Measurements from ENCODE around the gene STEAP4.

STEAP4 gene

DNA sequence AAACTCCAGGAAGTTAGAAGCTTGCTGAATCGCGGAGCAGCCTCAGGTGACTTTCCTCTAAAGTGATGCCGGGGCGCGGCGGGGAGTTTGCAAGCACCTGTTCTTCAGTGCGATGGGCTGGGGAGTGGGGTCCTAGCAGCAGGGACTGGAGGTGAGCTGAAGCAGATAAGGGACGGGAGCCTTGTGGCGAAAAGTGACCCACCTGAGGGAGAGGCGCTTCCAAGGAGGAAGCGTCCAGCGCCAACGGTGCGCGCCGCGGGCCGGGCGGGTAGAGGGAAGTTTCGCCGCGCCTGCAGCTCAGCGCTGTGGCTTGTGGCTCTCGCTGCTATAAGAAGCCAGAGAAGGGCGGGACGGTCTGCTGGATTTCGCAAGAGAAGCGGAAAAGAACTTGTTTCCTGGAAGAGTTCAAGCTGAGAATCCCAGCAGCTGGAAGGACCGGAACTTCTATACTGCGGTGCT lies at the start of gene STEAP4:
STEAP4 (minus strand) TSS at position 305 of the 459 bp plus-strand sequence. CDS start 22,625 bp downstream, outside the sequence.
- TF ChIP-seq, protein P1, sequence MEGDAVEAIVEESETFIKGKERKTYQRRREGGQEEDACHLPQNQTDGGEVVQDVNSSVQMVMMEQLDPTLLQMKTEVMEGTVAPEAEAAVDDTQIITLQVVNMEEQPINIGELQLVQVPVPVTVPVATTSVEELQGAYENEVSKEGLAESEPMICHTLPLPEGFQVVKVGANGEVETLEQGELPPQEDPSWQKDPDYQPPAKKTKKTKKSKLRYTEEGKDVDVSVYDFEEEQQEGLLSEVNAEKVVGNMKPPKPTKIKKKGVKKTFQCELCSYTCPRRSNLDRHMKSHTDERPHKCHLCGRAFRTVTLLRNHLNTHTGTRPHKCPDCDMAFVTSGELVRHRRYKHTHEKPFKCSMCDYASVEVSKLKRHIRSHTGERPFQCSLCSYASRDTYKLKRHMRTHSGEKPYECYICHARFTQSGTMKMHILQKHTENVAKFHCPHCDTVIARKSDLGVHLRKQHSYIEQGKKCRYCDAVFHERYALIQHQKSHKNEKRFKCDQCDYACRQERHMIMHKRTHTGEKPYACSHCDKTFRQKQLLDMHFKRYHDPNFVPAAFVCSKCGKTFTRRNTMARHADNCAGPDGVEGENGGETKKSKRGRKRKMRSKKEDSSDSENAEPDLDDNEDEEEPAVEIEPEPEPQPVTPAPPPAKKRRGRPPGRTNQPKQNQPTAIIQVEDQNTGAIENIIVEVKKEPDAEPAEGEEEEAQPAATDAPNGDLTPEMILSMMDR (IDR thresholded peaks at IDR 0.05; ENCODE audit: insufficient read depth, low read depth, low read length, missing control alignments), result no peak
- peak within 1 kb of the TSS; percentile 41 for H3K4me3 ChIP-seq (ENCODE audit: low read length)
- peak; percentile 93 for DNase-seq (ENCODE audit: low read depth)

DNA sequence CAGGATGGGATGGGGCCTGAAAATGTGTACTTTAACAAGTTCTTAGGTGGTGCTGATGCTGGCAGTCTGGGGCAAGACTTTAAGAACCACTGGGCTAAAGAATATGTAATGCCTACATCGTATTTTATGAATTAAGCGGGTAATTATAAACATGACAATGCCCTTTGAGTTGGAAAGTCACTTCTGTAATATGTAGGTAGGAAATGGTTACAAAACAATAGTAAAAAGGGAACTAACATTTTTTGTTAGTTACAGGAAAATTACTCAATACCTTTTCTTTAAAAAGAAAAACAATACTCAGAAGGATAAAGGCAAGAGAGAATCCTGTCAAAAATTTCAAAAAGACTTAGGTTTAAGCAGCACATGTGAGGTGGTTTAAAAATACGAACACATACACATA lies 48.3 kb upstream of the STEAP4 start:
- no peak for DNase-seq (ENCODE audit: low read depth)
- H3K4me3 ChIP-seq (ENCODE audit: low read length), result no peak overlapping the region
- TF ChIP-seq, protein P1 (IDR thresholded peaks at IDR 0.05; ENCODE audit: insufficient read depth, low read depth, low read length, missing control alignments), result no peak

DNA sequence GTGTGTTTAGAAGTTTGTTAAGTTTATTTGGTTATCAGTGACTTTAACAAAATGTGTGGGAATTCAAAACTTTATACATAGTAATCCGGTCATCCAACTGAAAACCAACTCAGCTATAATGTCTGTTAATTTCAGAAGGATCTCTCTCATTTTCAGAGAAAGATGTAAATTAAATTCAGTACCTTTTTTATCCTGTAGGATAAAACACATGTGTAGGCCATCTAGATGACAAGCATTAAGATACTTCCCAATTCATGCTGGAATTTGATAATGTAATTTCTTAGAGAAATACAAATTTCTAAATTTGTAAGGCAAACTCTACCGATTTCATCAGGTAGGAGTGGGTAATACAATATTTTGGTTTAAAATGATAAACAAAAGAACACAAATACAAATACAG lies 43.4 kb upstream of the STEAP4 start:
- H3K4me3 ChIP-seq (ENCODE audit: low read length), result no peak overlapping the region
- no peak for DNase-seq (ENCODE audit: low read depth)
- TF ChIP-seq, protein P1 (IDR thresholded peaks at IDR 0.05; ENCODE audit: insufficient read depth, low read depth, low read length, missing control alignments), result no peak

GRCh38 chr7:88347517-88347916 lies 40.8 kb upstream of the STEAP4 start:
- no peak overlapping the region for H3K4me3 ChIP-seq (ENCODE audit: low read length)
- TF ChIP-seq, protein P1 (IDR thresholded peaks at IDR 0.05; ENCODE audit: insufficient read depth, low read depth, low read length, missing control alignments), result no peak
- DNase-seq (ENCODE audit: low read depth), result no peak

DNA sequence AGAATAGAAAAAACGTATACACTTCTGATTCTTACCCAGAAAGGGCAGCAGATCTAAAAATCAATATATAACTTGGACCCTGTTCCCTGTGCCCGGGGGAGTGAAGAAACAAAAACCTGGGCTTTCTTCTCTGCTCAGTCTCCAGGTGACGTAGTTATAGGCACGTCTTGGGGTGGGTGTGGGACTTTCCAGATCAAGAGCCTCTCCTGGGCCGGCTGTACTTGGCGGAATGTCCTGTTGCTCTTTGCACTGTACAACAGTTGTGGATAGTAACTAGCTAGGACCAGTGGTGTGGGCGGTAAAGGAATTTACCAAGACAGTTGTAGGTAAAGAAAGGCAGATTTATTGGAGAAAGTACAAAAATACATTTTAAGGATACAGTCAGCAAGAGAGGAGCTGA lies 40.4 kb upstream of the STEAP4 start:
- H3K4me3 ChIP-seq (ENCODE audit: low read length), result no peak overlapping the region
- TF ChIP-seq, protein P1 (IDR thresholded peaks at IDR 0.05; ENCODE audit: insufficient read depth, low read depth, low read length, missing control alignments), result no peak
- no peak for DNase-seq (ENCODE audit: low read depth)

GRCh38 chr7:88346357-88346756 lies 39.7 kb upstream of the STEAP4 start:
- peak; percentile 17 for DNase-seq (ENCODE audit: low read depth)
- TF ChIP-seq, protein P1 (IDR thresholded peaks at IDR 0.05; ENCODE audit: insufficient read depth, low read depth, low read length, missing control alignments), result no peak
- no peak overlapping the region for H3K4me3 ChIP-seq (ENCODE audit: low read length)

Measured in epithelial cell of esophagus (primary cell).